ENCODE data around the gene GRIN2C. TPM values are rescaled to one million over a fixed set of nuclear protein-coding genes. Genes with fewer than 3 reads are reported as not detected.

GRIN2C gene
- total and polyA plus RNA-seq, 2 donors (not counting 3 experiments of a cell fraction or from before 2014, with no cell fraction given): 0.04 to 0.60 TPM

DNA sequence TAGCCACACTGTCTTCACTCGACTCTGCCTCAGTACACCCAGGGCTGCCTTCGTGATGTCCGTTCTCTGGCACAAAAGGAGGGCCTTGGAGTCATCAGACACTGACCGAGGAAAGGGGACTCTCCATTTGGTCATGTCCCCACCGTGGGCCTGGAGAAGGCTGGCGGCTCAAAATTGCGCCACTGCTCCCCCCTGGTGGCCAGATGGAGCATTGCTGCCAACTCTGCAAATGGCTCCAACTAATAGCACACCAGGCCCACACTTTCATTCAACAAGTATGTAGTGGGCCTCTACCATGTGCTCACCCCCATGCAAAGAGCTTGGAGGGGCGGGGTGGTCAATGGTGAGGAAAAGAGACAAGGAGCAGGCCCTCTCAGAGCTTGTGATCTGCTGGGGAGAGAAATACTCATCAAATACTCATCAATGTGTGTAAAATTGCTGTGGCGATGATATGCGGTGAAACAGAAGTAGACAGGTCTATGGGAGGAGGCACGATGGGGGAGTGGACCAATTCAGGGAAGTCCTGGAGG, 5.2 kb upstream of the GRIN2C start:
- no peak overlapping the region for H3K27ac ChIP-seq (ENCODE audit: insufficient read depth, low read depth, low read length)
- FAIRE-seq (peak; percentile 93), DNase-seq (ENCODE audit: low read depth, low spot score) (peak; percentile 63)
- peaks cover 12 to 19% of the 10 kb centered on the region in 2 experiments for H3K27me3 ChIP-seq (ENCODE audit: control insufficient read depth in 2 of 2, insufficient read depth in 2 of 2, low read length in 2 of 2)
- H4K20me1 ChIP-seq (replicated peaks; ENCODE audit: control insufficient read depth, extremely low read depth, insufficient read depth, low read length): no peaks in the 10 kb centered on the region
- no peak overlapping the region for H3K4me2 ChIP-seq (ENCODE audit: insufficient read depth, low read length)
- H3K4me3 ChIP-seq (replicated peaks in 1 of 3; ENCODE audit: insufficient read depth in 1 of 3, low read depth in 1 of 3, low read length in 3 of 3): no peak overlapping the region
- no peaks in the 10 kb centered on the region for H3K9me3 ChIP-seq (replicated peaks; ENCODE audit: control insufficient read depth, insufficient read depth, low read length)
- H3K36me3 ChIP-seq (ENCODE audit: control insufficient read depth in 2 of 2, extremely low read depth in 1 of 2, insufficient read depth in 2 of 2, low read length in 2 of 2): no peaks in the 10 kb centered on the region
- no peak overlapping the region for H2AFZ ChIP-seq (ENCODE audit: low read depth, low read length)
- no TSS peak for BruUV-seq (replicated peaks)
- peaks cover 18% of the 10 kb centered on the region for H3K4me1 ChIP-seq (ENCODE audit: control insufficient read depth, extremely low read depth, insufficient read depth, low read length)
- POLR2A ChIA-PET: no interaction called here
- TF ChIP-seq POLR2AphosphoS5 (IDR thresholded peaks at IDR 0.05; ENCODE audit: insufficient read depth, low read depth, low read length): no peak
- no peak for TF ChIP-seq JUN (IDR thresholded peaks at IDR 0.05; ENCODE audit: borderline replicate concordance, insufficient read depth, insufficient read length, low read depth)
- no peak for TF ChIP-seq GATA2 (IDR thresholded peaks at IDR 0.05; ENCODE audit: insufficient read depth, insufficient read length, low read depth, low read length)
- TF ChIP-seq, protein P1, sequence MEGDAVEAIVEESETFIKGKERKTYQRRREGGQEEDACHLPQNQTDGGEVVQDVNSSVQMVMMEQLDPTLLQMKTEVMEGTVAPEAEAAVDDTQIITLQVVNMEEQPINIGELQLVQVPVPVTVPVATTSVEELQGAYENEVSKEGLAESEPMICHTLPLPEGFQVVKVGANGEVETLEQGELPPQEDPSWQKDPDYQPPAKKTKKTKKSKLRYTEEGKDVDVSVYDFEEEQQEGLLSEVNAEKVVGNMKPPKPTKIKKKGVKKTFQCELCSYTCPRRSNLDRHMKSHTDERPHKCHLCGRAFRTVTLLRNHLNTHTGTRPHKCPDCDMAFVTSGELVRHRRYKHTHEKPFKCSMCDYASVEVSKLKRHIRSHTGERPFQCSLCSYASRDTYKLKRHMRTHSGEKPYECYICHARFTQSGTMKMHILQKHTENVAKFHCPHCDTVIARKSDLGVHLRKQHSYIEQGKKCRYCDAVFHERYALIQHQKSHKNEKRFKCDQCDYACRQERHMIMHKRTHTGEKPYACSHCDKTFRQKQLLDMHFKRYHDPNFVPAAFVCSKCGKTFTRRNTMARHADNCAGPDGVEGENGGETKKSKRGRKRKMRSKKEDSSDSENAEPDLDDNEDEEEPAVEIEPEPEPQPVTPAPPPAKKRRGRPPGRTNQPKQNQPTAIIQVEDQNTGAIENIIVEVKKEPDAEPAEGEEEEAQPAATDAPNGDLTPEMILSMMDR (IDR thresholded peaks at IDR 0.05; ENCODE audit: extremely low read depth in 1 of 2, insufficient read depth in 1 of 2, low read depth in 1 of 2, low read length in 2 of 2): peak; percentile 93 to 94
- TF ChIP-seq, protein P2, sequence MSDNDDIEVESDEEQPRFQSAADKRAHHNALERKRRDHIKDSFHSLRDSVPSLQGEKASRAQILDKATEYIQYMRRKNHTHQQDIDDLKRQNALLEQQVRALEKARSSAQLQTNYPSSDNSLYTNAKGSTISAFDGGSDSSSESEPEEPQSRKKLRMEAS (IDR thresholded peaks at IDR 0.05; ENCODE audit: insufficient read depth, insufficient read length): no peak
- no peak for TF ChIP-seq FOS (IDR thresholded peaks at IDR 0.05; ENCODE audit: borderline replicate concordance, insufficient read depth, low read length)
- no peak for TF ChIP-seq POLR2A (IDR thresholded peaks at IDR 0.05; ENCODE audit: low read depth, low read length)
- no peak for TF ChIP-seq EZH2 (IDR thresholded peaks at IDR 0.05; ENCODE audit: borderline replicate concordance, low read depth, low read length, severe bottlenecking)
- CTCF ChIA-PET: interaction anchor here (0.9 to 14.2 kb wide), 7 partner anchors 21 to 208 kb away, joined by 3 to 325 read pairs (median 10); no protein-coding TSS in a partner anchor
- intact Hi-C loops (cut with micrococcal nuclease) (loop anchor here (1.0 kb wide), 1 partner anchor 208 kb away; no protein-coding TSS in a partner anchor), dilution Hi-C loops (cut with MboI; ENCODE audit: extremely low pct_ligation_motif_present, low sequenced_read_pairs) (no loop called here)
- no peaks in the 10 kb centered on the region for H3K79me2 ChIP-seq (ENCODE audit: control insufficient read depth, insufficient read depth, low read length)
- no peak overlapping the region for H3K9ac ChIP-seq (replicated peaks; ENCODE audit: extremely low read depth, insufficient read depth, low read length)
- H3K9me1 ChIP-seq (replicated peaks; ENCODE audit: control insufficient read depth, extremely low read depth, insufficient read depth, low read length): no peaks in the 10 kb centered on the region
